Liver (tissue), 9 donors: ENCODE data around the gene GMDS. TPM values are rescaled to one million over a fixed set of nuclear protein-coding genes. Genes with fewer than 3 reads are reported as not detected.
A peak's percentile ranks its signal among the peaks of the same experiment; 100 is the strongest.

Experiments
- DNase-seq: peaks from one replicate; pipeline ENCODE4 v3.0.0-alpha.2; 2017; ENCODE audit warnings: low spot score
- H3K27ac ChIP-seq, 2 donors: one replicate each; pipeline ENCODE4 v1.7.0; 2013; ENCODE audit warnings: inconsistent platforms in 2 of 2, low read length in 2 of 2, control low read depth in 1 of 2, low read depth in 1 of 2, mild to moderate bottlenecking in 1 of 2
- H3K27me3 ChIP-seq, 4 donors: one replicate each; pipeline versions ENCODE4 v1.6.1 to v1.7.0; 2013; ENCODE audit warnings: low read length in 3 of 4, inconsistent platforms in 1 of 4, mild to moderate bottlenecking in 1 of 4, moderate library complexity in 1 of 4; ENCODE audit not compliant: control insufficient read depth in 4 of 4, insufficient read depth in 4 of 4
- H3K36me3 ChIP-seq, 4 donors: one replicate each; pipeline versions ENCODE4 v1.6.1 to v1.7.0; 2013; ENCODE audit warnings: low read length in 3 of 4, mild to moderate bottlenecking in 3 of 4, low read depth in 1 of 4, moderate library complexity in 1 of 4; ENCODE audit not compliant: control insufficient read depth in 4 of 4, insufficient read depth in 3 of 4
- H3K4me1 ChIP-seq, 4 donors: one replicate each; pipeline versions ENCODE4 v1.6.1 to v1.7.0; 2013; ENCODE audit warnings: low read length in 3 of 4, mild to moderate bottlenecking in 3 of 4, moderate library complexity in 1 of 4; ENCODE audit not compliant: control insufficient read depth in 4 of 4, insufficient read depth in 4 of 4
- H3K4me3 ChIP-seq, 3 donors: one replicate each; pipeline versions ENCODE4 v1.6.1 to v1.7.0; 2013; ENCODE audit warnings: low read length in 3 of 3, control low read depth in 1 of 3, low read depth in 1 of 3, mild to moderate bottlenecking in 1 of 3
- H3K9ac ChIP-seq, 2 donors: one replicate each; pipeline ENCODE4 v1.7.0; 2013; ENCODE audit warnings: low read length in 2 of 2, mild to moderate bottlenecking in 2 of 2, moderate library complexity in 2 of 2, control low read depth in 1 of 2, low read depth in 1 of 2
- H3K9me3 ChIP-seq, 4 donors: one replicate each; pipeline versions ENCODE4 v1.6.1 to v1.7.0; 2013; ENCODE audit warnings: low read length in 3 of 4; ENCODE audit not compliant: control insufficient read depth in 4 of 4
- EGR1 ChIP-seq, 2 donors: IDR thresholded peaks; 2 replicates each; pipeline ENCODE4 v1.6.1; 2016 to 2018; ENCODE audit warnings: antibody characterized with exemption in 2 of 2, low read depth in 2 of 2
- FOXA1 ChIP-seq: IDR thresholded peaks from 2 replicates; pipeline ENCODE4 v1.6.1; 2016; ENCODE audit warnings: antibody characterized with exemption
- FOXA2 ChIP-seq: IDR thresholded peaks from 2 replicates; pipeline ENCODE4 v1.6.1; 2016; ENCODE audit warnings: antibody characterized with exemption
- GABPA ChIP-seq, 2 donors: IDR thresholded peaks in 1 of 2; conservative IDR thresholded peaks in 1 of 2; 2 replicates each; pipeline ENCODE4 v1.6.1; 2016; ENCODE audit warnings: antibody characterized with exemption in 2 of 2, mild to moderate bottlenecking in 1 of 2, moderate library complexity in 1 of 2
- HNF4A ChIP-seq, 2 donors: conservative IDR thresholded peaks; 2 replicates each; pipeline ENCODE4 v1.6.1; 2016; ENCODE audit warnings: antibody characterized with exemption in 2 of 2, mild to moderate bottlenecking in 2 of 2
- HNF4G ChIP-seq: IDR thresholded peaks from 2 replicates; pipeline ENCODE4 v1.6.1; 2016; ENCODE audit warnings: antibody characterized with exemption
- JUND ChIP-seq, 2 donors: IDR thresholded peaks; 2 replicates each; pipeline ENCODE4 v1.6.1; 2016; ENCODE audit warnings: antibody characterized with exemption in 2 of 2
- NR2F2 ChIP-seq: IDR thresholded peaks from 2 replicates; pipeline ENCODE4 v1.6.1; 2016; ENCODE audit warnings: antibody characterized with exemption
- RAD21 ChIP-seq, 2 donors: IDR thresholded peaks; 2 replicates each; pipeline ENCODE4 v1.6.1; 2016; ENCODE audit warnings: antibody characterized with exemption in 2 of 2, mild to moderate bottlenecking in 2 of 2
- RXRA ChIP-seq, 2 donors: IDR thresholded peaks; 2 replicates each; pipeline ENCODE4 v1.6.1; 2017 to 2018; ENCODE audit warnings: antibody characterized with exemption in 2 of 2, mild to moderate bottlenecking in 1 of 2
- SP1 ChIP-seq: IDR thresholded peaks from 2 replicates; pipeline ENCODE4 v1.6.1; 2018; ENCODE audit warnings: antibody characterized with exemption, mild to moderate bottlenecking
- TAF1 ChIP-seq: conservative IDR thresholded peaks from 2 replicates; pipeline ENCODE4 v1.6.1; 2016; ENCODE audit warnings: antibody characterized with exemption, mild to moderate bottlenecking
- YY1 ChIP-seq: IDR thresholded peaks from 2 replicates; pipeline ENCODE4 v1.6.1; 2016; ENCODE audit warnings: antibody characterized with exemption, mild to moderate bottlenecking
- WGBS: extraction: QIAGEN DNeasy Blood & Tissue Kit; methylation state at CpG from one replicate; pipeline ENCODE4 v1.1.7; 2013; 5-methylcytosine and 5-hydroxymethylcytosine counted together
- polyA plus RNA-seq, 2 donors: library from polyadenylated mRNA; stranded (reverse) in 1 of 2; unstranded in 1 of 2; fragments of 200-250 nt in 1 of 2; fragments of >200 nt in 1 of 2; fragmentation: Nextera tagmentation in 1 of 2; extraction: Ambion mirVana in 1 of 2; gene quantifications; one replicate each; pipeline versions ENCODE4 v1.2.1 to v1.2.3, GENCODE V29; 2013 to 2015
- total RNA-seq, 2 donors: library from RNA; depleted of rRNA; stranded (reverse); fragments of >200 nt; gene quantifications; one replicate each; pipeline ENCODE4 v1.2.3, GENCODE V29; 2014
- TF ChIP-seq, protein P1 (sequence below): IDR thresholded peaks from 2 replicates; pipeline ENCODE4 v1.6.1; 2016; ENCODE audit warnings: antibody characterized with exemption, mild to moderate bottlenecking
- TF ChIP-seq, protein P2 (sequence below): fragments of 150-350 bp; IDR thresholded peaks from 2 replicates; pipeline ENCODE4 v1.5.1; 2017; ENCODE audit warnings: improper control_type of control experiment, low read depth, low read length; ENCODE audit not compliant: missing input control
- TF ChIP-seq, protein P3 (sequence below): IDR thresholded peaks from 2 replicates; pipeline ENCODE4 v1.6.1; 2016; ENCODE audit warnings: antibody characterized with exemption
- TF ChIP-seq, protein P4 (sequence below): IDR thresholded peaks from 2 replicates; pipeline ENCODE4 v1.6.1; 2016; ENCODE audit warnings: antibody characterized with exemption
- TF ChIP-seq, protein P5 (sequence below): IDR thresholded peaks from 2 replicates; pipeline ENCODE4 v1.6.1; 2016; ENCODE audit warnings: antibody characterized with exemption
- donor health status: healthy.
- donor health status: healthy.
- donor health status: healthy.
- donor health status: healthy.
- donor health status: healthy.

GMDS gene
- total and polyA plus RNA-seq, 4 donors, result 3.5 to 15.6 (median 13.0) TPM

DNA sequence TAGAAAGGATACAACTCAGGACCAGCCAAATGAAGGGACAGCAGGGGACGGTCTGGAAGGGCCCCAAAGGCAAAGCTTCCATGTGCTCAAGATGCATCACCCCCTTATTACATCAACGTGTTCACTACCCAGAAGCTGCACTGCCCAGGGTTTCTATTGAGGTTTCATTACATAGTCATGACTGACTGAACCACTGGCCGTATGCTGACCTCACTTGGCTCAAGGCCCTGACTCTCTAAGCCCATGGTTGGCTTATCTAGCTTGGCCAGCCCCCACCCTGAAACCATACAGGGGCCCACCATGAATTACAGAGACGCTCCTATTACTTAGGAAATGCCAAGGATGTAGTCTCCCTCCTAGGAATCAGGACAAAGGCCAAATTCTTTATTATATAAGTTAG, 456.3 kb downstream of the GMDS start:
- no peaks in the 10 kb centered on the region for H3K36me3 ChIP-seq
- H3K9me3 ChIP-seq, result no peaks in the 10 kb centered on the region
- H3K4me3 ChIP-seq, result no peak overlapping the region
- no peaks in the 10 kb centered on the region for H3K4me1 ChIP-seq
- WGBS, result 96% methylated on average over 4 of the region's 4 CpGs
- H3K9ac ChIP-seq, result no peak overlapping the region
- no peak for DNase-seq
- no peak overlapping the region for H3K27ac ChIP-seq
- no peaks in the 10 kb centered on the region for H3K27me3 ChIP-seq
- TF ChIP-seq NR2F2, result no peak
- TF ChIP-seq YY1, result no peak

DNA sequence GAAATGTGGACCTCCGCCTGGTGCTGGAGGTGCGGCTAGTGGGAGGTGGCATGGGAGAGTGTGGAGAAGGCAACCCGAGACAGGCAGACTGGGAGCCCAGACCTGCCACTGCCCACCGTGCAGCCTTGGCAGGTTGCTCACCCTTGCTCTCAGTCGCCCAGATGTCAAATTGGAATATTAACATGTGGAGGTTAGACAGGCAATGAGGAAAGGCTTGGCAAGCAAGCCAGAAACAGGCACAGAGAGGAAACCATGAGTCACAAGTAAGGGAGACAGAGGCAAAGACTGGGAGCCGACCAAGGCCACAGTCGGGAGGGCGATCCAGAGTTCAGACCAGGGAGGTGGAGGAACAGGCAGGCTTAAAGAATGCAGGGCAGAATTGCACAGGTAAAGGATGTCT, 457.5 kb downstream of the GMDS start:
- no peak overlapping the region for H3K27ac ChIP-seq
- no peaks in the 10 kb centered on the region for H3K27me3 ChIP-seq
- TF ChIP-seq JUND (IDR thresholded peaks at IDR 0.05), result peak in 1 of 2 donors; percentile 18
- TF ChIP-seq, protein P1, sequence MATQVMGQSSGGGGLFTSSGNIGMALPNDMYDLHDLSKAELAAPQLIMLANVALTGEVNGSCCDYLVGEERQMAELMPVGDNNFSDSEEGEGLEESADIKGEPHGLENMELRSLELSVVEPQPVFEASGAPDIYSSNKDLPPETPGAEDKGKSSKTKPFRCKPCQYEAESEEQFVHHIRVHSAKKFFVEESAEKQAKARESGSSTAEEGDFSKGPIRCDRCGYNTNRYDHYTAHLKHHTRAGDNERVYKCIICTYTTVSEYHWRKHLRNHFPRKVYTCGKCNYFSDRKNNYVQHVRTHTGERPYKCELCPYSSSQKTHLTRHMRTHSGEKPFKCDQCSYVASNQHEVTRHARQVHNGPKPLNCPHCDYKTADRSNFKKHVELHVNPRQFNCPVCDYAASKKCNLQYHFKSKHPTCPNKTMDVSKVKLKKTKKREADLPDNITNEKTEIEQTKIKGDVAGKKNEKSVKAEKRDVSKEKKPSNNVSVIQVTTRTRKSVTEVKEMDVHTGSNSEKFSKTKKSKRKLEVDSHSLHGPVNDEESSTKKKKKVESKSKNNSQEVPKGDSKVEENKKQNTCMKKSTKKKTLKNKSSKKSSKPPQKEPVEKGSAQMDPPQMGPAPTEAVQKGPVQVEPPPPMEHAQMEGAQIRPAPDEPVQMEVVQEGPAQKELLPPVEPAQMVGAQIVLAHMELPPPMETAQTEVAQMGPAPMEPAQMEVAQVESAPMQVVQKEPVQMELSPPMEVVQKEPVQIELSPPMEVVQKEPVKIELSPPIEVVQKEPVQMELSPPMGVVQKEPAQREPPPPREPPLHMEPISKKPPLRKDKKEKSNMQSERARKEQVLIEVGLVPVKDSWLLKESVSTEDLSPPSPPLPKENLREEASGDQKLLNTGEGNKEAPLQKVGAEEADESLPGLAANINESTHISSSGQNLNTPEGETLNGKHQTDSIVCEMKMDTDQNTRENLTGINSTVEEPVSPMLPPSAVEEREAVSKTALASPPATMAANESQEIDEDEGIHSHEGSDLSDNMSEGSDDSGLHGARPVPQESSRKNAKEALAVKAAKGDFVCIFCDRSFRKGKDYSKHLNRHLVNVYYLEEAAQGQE, result no peak
- no peaks in the 10 kb centered on the region for H3K9me3 ChIP-seq
- H3K4me3 ChIP-seq, result no peak overlapping the region
- DNase-seq, result no peak
- H3K9ac ChIP-seq, result no peak overlapping the region
- 92% methylated on average over 8 of the region's 8 CpGs for WGBS
- no peaks in the 10 kb centered on the region for H3K4me1 ChIP-seq
- no peaks in the 10 kb centered on the region for H3K36me3 ChIP-seq

DNA sequence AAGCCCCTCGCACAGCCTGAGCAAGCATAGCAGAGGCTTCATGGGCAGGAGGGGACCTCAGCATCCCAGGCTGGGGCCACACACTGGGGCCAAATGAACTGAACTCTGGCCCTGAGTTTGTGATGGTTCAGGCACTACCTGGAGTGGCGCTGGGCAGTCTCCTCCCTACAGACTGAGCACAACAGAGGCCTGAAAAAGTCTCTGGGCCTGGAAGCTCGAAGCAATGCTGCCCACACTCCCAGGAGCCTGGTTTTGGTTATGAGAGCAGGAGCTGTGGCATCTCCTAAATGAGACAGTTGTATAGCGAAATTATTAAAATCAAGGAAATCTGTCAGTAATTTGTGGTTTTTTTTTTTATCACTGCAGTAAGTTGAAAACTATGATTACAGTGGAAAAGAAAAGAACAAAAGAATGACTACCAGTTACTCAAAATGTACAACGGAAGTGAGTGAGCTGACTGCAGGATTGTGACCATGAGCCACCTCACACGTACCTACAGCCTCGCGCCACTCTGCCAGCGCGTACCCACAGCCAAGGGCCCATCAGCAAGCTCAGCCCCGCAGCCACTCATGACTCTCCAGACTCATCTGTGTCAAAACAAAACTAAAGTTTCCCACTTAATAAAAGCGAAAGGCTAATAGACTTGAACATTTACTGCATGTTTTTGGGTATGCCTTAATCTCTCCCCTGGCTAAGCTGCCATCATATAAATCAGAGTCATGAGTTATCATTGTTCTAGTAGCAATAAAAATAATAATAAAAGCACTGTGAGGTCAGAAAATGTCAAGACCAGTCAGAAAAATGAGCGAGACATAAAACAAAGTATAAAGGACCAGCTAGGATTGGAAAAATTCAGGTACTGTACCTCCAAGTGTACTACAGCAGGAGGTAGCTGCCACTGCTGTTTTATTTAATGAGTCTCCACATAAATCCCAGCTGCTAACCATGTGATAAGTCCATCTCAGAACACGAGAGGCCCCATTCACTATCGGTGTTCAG, 458.7 kb downstream of the GMDS start:
- WGBS, result 95% methylated on average over 15 of the region's 15 CpGs
- Histone ChIP-seq H3K9me3 (no peaks in the 10 kb centered on the region), H3K9ac (no peak overlapping the region), H3K4me1 (no peaks in the 10 kb centered on the region), H3K4me3 (no peak overlapping the region), H3K27me3 (no peaks in the 10 kb centered on the region), H3K36me3 (no peaks in the 10 kb centered on the region), H3K27ac (no peak overlapping the region)
- TF ChIP-seq YY1 (no peak), SP1 (no peak), RAD21 (IDR thresholded peaks at IDR 0.05) (no peak), RXRA (IDR thresholded peaks at IDR 0.05) (no peak), TAF1 (no peak), NR2F2 (no peak), HNF4G (no peak), FOXA2 (no peak), FOXA1 (no peak), GABPA (IDR thresholded peaks at IDR 0.05 in 1 of 2, conservative IDR thresholded peaks at IDR 0.05 in 1 of 2) (no peak), HNF4A (conservative IDR thresholded peaks at IDR 0.05) (no peak), EGR1 (IDR thresholded peaks at IDR 0.05; ENCODE audit: low read depth in 2 of 2) (no peak), JUND (IDR thresholded peaks at IDR 0.05) (no peak)
- TF ChIP-seq, protein P2, sequence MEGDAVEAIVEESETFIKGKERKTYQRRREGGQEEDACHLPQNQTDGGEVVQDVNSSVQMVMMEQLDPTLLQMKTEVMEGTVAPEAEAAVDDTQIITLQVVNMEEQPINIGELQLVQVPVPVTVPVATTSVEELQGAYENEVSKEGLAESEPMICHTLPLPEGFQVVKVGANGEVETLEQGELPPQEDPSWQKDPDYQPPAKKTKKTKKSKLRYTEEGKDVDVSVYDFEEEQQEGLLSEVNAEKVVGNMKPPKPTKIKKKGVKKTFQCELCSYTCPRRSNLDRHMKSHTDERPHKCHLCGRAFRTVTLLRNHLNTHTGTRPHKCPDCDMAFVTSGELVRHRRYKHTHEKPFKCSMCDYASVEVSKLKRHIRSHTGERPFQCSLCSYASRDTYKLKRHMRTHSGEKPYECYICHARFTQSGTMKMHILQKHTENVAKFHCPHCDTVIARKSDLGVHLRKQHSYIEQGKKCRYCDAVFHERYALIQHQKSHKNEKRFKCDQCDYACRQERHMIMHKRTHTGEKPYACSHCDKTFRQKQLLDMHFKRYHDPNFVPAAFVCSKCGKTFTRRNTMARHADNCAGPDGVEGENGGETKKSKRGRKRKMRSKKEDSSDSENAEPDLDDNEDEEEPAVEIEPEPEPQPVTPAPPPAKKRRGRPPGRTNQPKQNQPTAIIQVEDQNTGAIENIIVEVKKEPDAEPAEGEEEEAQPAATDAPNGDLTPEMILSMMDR, result no peak
- TF ChIP-seq, protein P3, sequence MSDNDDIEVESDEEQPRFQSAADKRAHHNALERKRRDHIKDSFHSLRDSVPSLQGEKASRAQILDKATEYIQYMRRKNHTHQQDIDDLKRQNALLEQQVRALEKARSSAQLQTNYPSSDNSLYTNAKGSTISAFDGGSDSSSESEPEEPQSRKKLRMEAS, result no peak
- TF ChIP-seq, protein P4, sequence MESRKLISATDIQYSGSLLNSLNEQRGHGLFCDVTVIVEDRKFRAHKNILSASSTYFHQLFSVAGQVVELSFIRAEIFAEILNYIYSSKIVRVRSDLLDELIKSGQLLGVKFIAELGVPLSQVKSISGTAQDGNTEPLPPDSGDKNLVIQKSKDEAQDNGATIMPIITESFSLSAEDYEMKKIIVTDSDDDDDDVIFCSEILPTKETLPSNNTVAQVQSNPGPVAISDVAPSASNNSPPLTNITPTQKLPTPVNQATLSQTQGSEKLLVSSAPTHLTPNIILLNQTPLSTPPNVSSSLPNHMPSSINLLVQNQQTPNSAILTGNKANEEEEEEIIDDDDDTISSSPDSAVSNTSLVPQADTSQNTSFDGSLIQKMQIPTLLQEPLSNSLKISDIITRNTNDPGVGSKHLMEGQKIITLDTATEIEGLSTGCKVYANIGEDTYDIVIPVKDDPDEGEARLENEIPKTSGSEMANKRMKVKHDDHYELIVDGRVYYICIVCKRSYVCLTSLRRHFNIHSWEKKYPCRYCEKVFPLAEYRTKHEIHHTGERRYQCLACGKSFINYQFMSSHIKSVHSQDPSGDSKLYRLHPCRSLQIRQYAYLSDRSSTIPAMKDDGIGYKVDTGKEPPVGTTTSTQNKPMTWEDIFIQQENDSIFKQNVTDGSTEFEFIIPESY, result no peak
- TF ChIP-seq, protein P5, sequence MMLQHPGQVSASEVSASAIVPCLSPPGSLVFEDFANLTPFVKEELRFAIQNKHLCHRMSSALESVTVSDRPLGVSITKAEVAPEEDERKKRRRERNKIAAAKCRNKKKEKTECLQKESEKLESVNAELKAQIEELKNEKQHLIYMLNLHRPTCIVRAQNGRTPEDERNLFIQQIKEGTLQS, result no peak
- no peak for DNase-seq
